ENCODE results near the gene CA14.

Gene CA14

GRCh38 chr1:150280138-150280707 is 22.6 kb downstream of the CA14 start:
- no peak for TF ChIP-seq CTCF (IDR thresholded peaks at IDR 0.05; ENCODE audit: low read length)
- no peak for TF ChIP-seq EZH2 (IDR thresholded peaks at IDR 0.05; ENCODE audit: borderline replicate concordance, low read length)
- no peaks in the 10 kb centered on the region for H3K79me2 ChIP-seq (ENCODE audit: insufficient read depth, low read length)
- H3K27me3 ChIP-seq (ENCODE audit: insufficient read depth, low read length) = peaks cover 3% of the 10 kb centered on the region; the same call in 1 of the 2 replicates
- H3K4me1 ChIP-seq (ENCODE audit: insufficient read depth, low read length, severe bottlenecking) = peaks cover 11% of the 10 kb centered on the region
- H3F3A ChIP-seq (ENCODE audit: insufficient read depth, low read length) = no peaks in the 10 kb centered on the region
- no peak overlapping the region for H2AFZ ChIP-seq (ENCODE audit: low read length)
- H3K27ac ChIP-seq (ENCODE audit: low read depth, low read length, poor library complexity, severe bottlenecking) = no peak overlapping the region
- H4K20me1 ChIP-seq (ENCODE audit: insufficient read depth, low read length) = no peaks in the 10 kb centered on the region
- H3K4me3 ChIP-seq (ENCODE audit: low read depth, low read length, poor library complexity, severe bottlenecking) = no peak overlapping the region
- H3K9me3 ChIP-seq (ENCODE audit: low read length) = no peaks in the 10 kb centered on the region
- no peaks in the 10 kb centered on the region for H3K9me2 ChIP-seq (ENCODE audit: low read depth, low read length)
- no peak overlapping the region for H3K4me2 ChIP-seq (ENCODE audit: low read length)
- no peaks in the 10 kb centered on the region for H3K36me3 ChIP-seq (ENCODE audit: insufficient read depth, low read length)
- no peak overlapping the region for H3K9ac ChIP-seq (ENCODE audit: low read length)

GRCh38 chr1:150281221-150281757 is 23.7 kb downstream of the CA14 start:
- Histone ChIP-seq H3K9me3 (ENCODE audit: low read length) (no peaks in the 10 kb centered on the region), H3K4me1 (ENCODE audit: insufficient read depth, low read length, severe bottlenecking) (peaks cover 11% of the 10 kb centered on the region), H3K9me2 (ENCODE audit: low read depth, low read length) (no peaks in the 10 kb centered on the region), H3K27me3 (ENCODE audit: insufficient read depth, low read length) (peaks cover 3% of the 10 kb centered on the region; the same call in 1 of the 2 replicates), H4K20me1 (ENCODE audit: insufficient read depth, low read length) (no peaks in the 10 kb centered on the region), H3K36me3 (ENCODE audit: insufficient read depth, low read length) (no peaks in the 10 kb centered on the region), H3K9ac (ENCODE audit: low read length) (peak overlapping the region; percentile 27; the same call in 1 of the 2 replicates), H3K79me2 (ENCODE audit: insufficient read depth, low read length) (no peaks in the 10 kb centered on the region), H2AFZ (ENCODE audit: low read length) (no peak overlapping the region), H3K4me2 (ENCODE audit: low read length) (peak overlapping the region; percentile 49; the same call in 1 of the 2 replicates), H3K27ac (ENCODE audit: low read depth, low read length, poor library complexity, severe bottlenecking) (no peak overlapping the region), H3F3A (ENCODE audit: insufficient read depth, low read length) (no peaks in the 10 kb centered on the region), H3K4me3 (ENCODE audit: low read depth, low read length, poor library complexity, severe bottlenecking) (peak overlapping the region; percentile 33)
- TF ChIP-seq EZH2 (IDR thresholded peaks at IDR 0.05; ENCODE audit: borderline replicate concordance, low read length) = no peak
- peak; percentile 77 for TF ChIP-seq CTCF (IDR thresholded peaks at IDR 0.05; ENCODE audit: low read length)

- Histone ChIP-seq H2AFZ (ENCODE audit: low read length) (no peak within 1 kb of the TSS), H3K4me3 (ENCODE audit: low read depth, low read length, poor library complexity, severe bottlenecking) (peak within 1 kb of the TSS; percentile 33), H3K9me3 (ENCODE audit: low read length) (no peaks in the 10 kb centered on the region), H3K27me3 (ENCODE audit: insufficient read depth, low read length) (peaks cover 3% of the 10 kb centered on the region; the same call in 1 of the 2 replicates), H3K4me2 (ENCODE audit: low read length) (peak within 1 kb of the TSS; percentile 49; the same call in 1 of the 2 replicates), H3K9me2 (ENCODE audit: low read depth, low read length) (no peaks in the 10 kb centered on the region), H3K9ac (ENCODE audit: low read length) (peak within 1 kb of the TSS; percentile 27; the same call in 1 of the 2 replicates), H3K79me2 (ENCODE audit: insufficient read depth, low read length) (no peaks in the 10 kb centered on the region), H3K27ac (ENCODE audit: low read depth, low read length, poor library complexity, severe bottlenecking) (no peak within 1 kb of the TSS), H3K4me1 (ENCODE audit: insufficient read depth, low read length, severe bottlenecking) (peaks cover 11% of the 10 kb centered on the region), H4K20me1 (ENCODE audit: insufficient read depth, low read length) (no peaks in the 10 kb centered on the region), H3K36me3 (ENCODE audit: insufficient read depth, low read length) (no peaks in the 10 kb centered on the region), H3F3A (ENCODE audit: insufficient read depth, low read length) (no peaks in the 10 kb centered on the region)
- TF ChIP-seq EZH2 (IDR thresholded peaks at IDR 0.05; ENCODE audit: borderline replicate concordance, low read length) = no peak
- no peak for TF ChIP-seq CTCF (IDR thresholded peaks at IDR 0.05; ENCODE audit: low read length)
Observed at GRCh38 chr1:150281758-150282557, 24.4 kb downstream of the CA14 start, which contains the start of gene CIART. Gene CIART, plus strand, starts transcription at chr1:150282554. Its CDS starts 714 bp downstream, at chr1:150283268.
